Activated CD4-positive, alpha-beta T cell treated with anti-CD3 and anti-CD28 coated beads, Interleukin-2, amount 50 U/mL, for 4 hours (primary cell): ENCODE results near the gene MINDY2.
"Not testable (repeated sequence)": the region's sequence is repeated elsewhere in the genome, so short reads cannot be mapped to it uniquely, and the experiment has no call there.

Experiments
- DNase-seq, 2 experiments: peaks; one replicate each; pipeline ENCODE4 v3.0.0-alpha.2; 2020

The MINDY2 gene

GRCh38 chr15:58752716-58753115 lies 18.4 kb upstream of the MINDY2 start:
- DNase-seq: no peak

GRCh38 chr15:58755350-58755749 lies 15.8 kb upstream of the MINDY2 start:
- DNase-seq: no peak

- no peak for DNase-seq
Measured at GRCh38 chr15:58755956-58756355, 15.1 kb upstream of the MINDY2 start.

- no peak for DNase-seq
Measured at GRCh38 chr15:58758141-58758540, 13.0 kb upstream of the MINDY2 start.

GRCh38 chr15:58760385-58761009 lies 10.6 kb upstream of the MINDY2 start:
- DNase-seq: no peak

GRCh38 chr15:58761010-58761388 lies 10.1 kb upstream of the MINDY2 start:
- DNase-seq: no peak

GRCh38 chr15:58762285-58762684 lies 8.8 kb upstream of the MINDY2 start:
- no peak for DNase-seq

- no peak for DNase-seq
Measured at GRCh38 chr15:58762731-58763130, 8.4 kb upstream of the MINDY2 start.

GRCh38 chr15:58764468-58764867 lies 6.6 kb upstream of the MINDY2 start:
- DNase-seq: no peak

GRCh38 chr15:58766290-58766689 lies 4.8 kb upstream of the MINDY2 start:
- DNase-seq: no peak

- DNase-seq: not testable (repeated sequence)
Measured at GRCh38 chr15:58768601-58769004, 2.5 kb upstream of the MINDY2 start.

- no peak for DNase-seq
Measured at GRCh38 chr15:58770519-58770856, 614 bp upstream of the MINDY2 start.

- DNase-seq: no peak
Measured at GRCh38 chr15:58771621-58772250, 634 bp downstream of the MINDY2 start.

GRCh38 chr15:58773024-58773423 lies 1.9 kb downstream of the MINDY2 start:
- DNase-seq: no peak

- no peak for DNase-seq
Measured at GRCh38 chr15:58775402-58775801, 4.3 kb downstream of the MINDY2 start.

- no peak for DNase-seq
Measured at GRCh38 chr15:58777107-58777506, 6.0 kb downstream of the MINDY2 start.

- no peak for DNase-seq
Measured at GRCh38 chr15:58779554-58779953, 8.5 kb downstream of the MINDY2 start.

- DNase-seq: no peak
Measured at GRCh38 chr15:58785355-58785754, 14.3 kb downstream of the MINDY2 start.

GRCh38 chr15:58788056-58788710 lies 17.1 kb downstream of the MINDY2 start:
- no peak for DNase-seq

- no peak for DNase-seq
Measured at GRCh38 chr15:58793862-58794261, 22.8 kb downstream of the MINDY2 start.

GRCh38 chr15:58795825-58796224 lies 24.7 kb downstream of the MINDY2 start:
- DNase-seq: no peak

- DNase-seq: no peak
Measured at GRCh38 chr15:58797505-58797904, 26.4 kb downstream of the MINDY2 start.

- DNase-seq: no peak
Measured at GRCh38 chr15:58805095-58805494, 34.0 kb downstream of the MINDY2 start.

- not testable (repeated sequence) for DNase-seq
Measured at GRCh38 chr15:58823267-58823666, 52.2 kb downstream of the MINDY2 start.

- DNase-seq: no peak
Measured at GRCh38 chr15:58830556-58830955, 59.5 kb downstream of the MINDY2 start.
